ENCODE data around the gene GABRB1.

Gene GABRB1

GRCh38 chr4:47122592-47123291, 91.4 kb downstream of the GABRB1 start:
- peak; percentile 40 for DNase-seq

- no peak for DNase-seq
Observed at GRCh38 chr4:47128991-47129390, 97.6 kb downstream of the GABRB1 start.

GRCh38 chr4:47135210-47135609, 103.8 kb downstream of the GABRB1 start:
- no peak for DNase-seq

- no peak for DNase-seq
Observed at GRCh38 chr4:47143261-47143660, 111.9 kb downstream of the GABRB1 start.

- no peak for DNase-seq
Observed at GRCh38 chr4:47145630-47146029, 114.3 kb downstream of the GABRB1 start.

- no peak for DNase-seq
Observed at GRCh38 chr4:47154816-47155370, 123.5 kb downstream of the GABRB1 start.

- DNase-seq, result no peak
Observed at GRCh38 chr4:47155919-47156318, 124.6 kb downstream of the GABRB1 start.

- no peak for DNase-seq
Observed at GRCh38 chr4:47160095-47160494, 128.7 kb downstream of the GABRB1 start.

GRCh38 chr4:47167081-47168035, 136.0 kb downstream of the GABRB1 start:
- DNase-seq, result no peak

- DNase-seq, result no peak
Observed at GRCh38 chr4:47184083-47184482, 152.7 kb downstream of the GABRB1 start.

GRCh38 chr4:47185761-47186160, 154.4 kb downstream of the GABRB1 start:
- no peak for DNase-seq

GRCh38 chr4:47187608-47188007, 156.2 kb downstream of the GABRB1 start:
- no peak for DNase-seq

GRCh38 chr4:47193179-47193578, 161.8 kb downstream of the GABRB1 start:
- no peak for DNase-seq

GRCh38 chr4:47194036-47194737, 162.8 kb downstream of the GABRB1 start:
- DNase-seq, result no peak

GRCh38 chr4:47195706-47196105, 164.3 kb downstream of the GABRB1 start:
- no peak for DNase-seq

GRCh38 chr4:47198791-47199190, 167.4 kb downstream of the GABRB1 start:
- no peak for DNase-seq

GRCh38 chr4:47203593-47203992, 172.2 kb downstream of the GABRB1 start:
- DNase-seq, result no peak

GRCh38 chr4:47207555-47207954, 176.2 kb downstream of the GABRB1 start:
- no peak for DNase-seq

- no peak for DNase-seq
Observed at GRCh38 chr4:47209833-47210232, 178.5 kb downstream of the GABRB1 start.

GRCh38 chr4:47210828-47211227, 179.5 kb downstream of the GABRB1 start:
- DNase-seq, result no peak

GRCh38 chr4:47213106-47213505, 181.7 kb downstream of the GABRB1 start:
- no peak for DNase-seq

GRCh38 chr4:47213539-47213938, 182.2 kb downstream of the GABRB1 start:
- no peak for DNase-seq

- DNase-seq, result no peak
Observed at GRCh38 chr4:47213971-47214370, 182.6 kb downstream of the GABRB1 start.

All from NCI-H1417 treated with DMSO at 0.1 percent for 48 hours (cell line).